AG10803 (cell line): ENCODE measurements around the gene EHBP1L1.
"Not testable (repeated sequence)": the region's sequence is repeated elsewhere in the genome, so short reads cannot be mapped to it uniquely, and the experiment has no call there.

ENCODE experiments used
- DNase-seq: peaks from one replicate; pipeline ENCODE4 v3.0.0; 2010; ENCODE audit warnings: low read depth
- H3K4me3 ChIP-seq: 2 replicates; pipeline ENCODE4 v1.5.1; 2011; ENCODE audit warnings: mild to moderate bottlenecking, low read length, control low read depth
- TF ChIP-seq, protein P1 (sequence below): conservative IDR thresholded peaks from 2 replicates; pipeline ENCODE4 v1.5.1; 2011; ENCODE audit warnings: mild to moderate bottlenecking, low read length, control low read depth, inconsistent platforms

The EHBP1L1 gene

GRCh38 chr11:65636108-65637031 lies 60.5 kb downstream of the EHBP1L1 start:
- DNase-seq, result no peak

DNA sequence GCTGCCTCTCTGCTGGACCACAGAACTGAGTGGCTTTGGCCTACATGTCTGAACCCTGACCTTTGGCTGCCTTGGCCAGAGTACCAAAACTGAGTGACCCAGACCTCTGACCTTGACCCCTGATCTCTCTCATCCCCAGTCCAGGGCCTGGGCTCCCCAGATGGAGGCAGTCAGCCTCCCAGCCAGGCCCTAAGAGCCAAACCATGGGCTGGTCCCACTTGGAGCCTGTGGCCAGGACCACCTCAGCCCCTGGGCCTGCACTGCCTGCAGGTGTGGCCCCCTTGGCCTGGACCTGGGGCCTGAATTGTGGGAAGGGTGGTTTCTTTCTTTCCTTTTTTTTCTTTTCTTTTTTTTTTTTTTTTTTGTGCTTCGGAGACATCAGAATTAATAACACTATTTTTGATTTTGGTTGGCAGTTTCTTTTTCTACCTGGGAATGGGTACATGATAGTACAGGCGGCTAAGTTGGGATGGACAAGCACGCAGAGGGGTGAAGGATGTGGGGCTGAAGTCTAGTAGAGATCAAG lies 61.2 kb downstream of the EHBP1L1 start:
- H3K4me3 ChIP-seq, result no peak overlapping the region
- TF ChIP-seq, protein P1, sequence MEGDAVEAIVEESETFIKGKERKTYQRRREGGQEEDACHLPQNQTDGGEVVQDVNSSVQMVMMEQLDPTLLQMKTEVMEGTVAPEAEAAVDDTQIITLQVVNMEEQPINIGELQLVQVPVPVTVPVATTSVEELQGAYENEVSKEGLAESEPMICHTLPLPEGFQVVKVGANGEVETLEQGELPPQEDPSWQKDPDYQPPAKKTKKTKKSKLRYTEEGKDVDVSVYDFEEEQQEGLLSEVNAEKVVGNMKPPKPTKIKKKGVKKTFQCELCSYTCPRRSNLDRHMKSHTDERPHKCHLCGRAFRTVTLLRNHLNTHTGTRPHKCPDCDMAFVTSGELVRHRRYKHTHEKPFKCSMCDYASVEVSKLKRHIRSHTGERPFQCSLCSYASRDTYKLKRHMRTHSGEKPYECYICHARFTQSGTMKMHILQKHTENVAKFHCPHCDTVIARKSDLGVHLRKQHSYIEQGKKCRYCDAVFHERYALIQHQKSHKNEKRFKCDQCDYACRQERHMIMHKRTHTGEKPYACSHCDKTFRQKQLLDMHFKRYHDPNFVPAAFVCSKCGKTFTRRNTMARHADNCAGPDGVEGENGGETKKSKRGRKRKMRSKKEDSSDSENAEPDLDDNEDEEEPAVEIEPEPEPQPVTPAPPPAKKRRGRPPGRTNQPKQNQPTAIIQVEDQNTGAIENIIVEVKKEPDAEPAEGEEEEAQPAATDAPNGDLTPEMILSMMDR, result no peak
- DNase-seq, result no peak

More at GRCh38 chr11:65636108-65637031, 60.5 kb downstream of the EHBP1L1 start:
- no peak overlapping the region for H3K4me3 ChIP-seq
- TF ChIP-seq, protein P1, result no peak

- DNase-seq, result peak; percentile 80
Measured at GRCh38 chr11:65637794-65638419, 62.1 kb downstream of the EHBP1L1 start, which contains the start of gene SIPA1. Gene SIPA1 (plus strand): TSS chr11:65638101. CDS start chr11:65640922, 2,821 bp downstream.

DNA sequence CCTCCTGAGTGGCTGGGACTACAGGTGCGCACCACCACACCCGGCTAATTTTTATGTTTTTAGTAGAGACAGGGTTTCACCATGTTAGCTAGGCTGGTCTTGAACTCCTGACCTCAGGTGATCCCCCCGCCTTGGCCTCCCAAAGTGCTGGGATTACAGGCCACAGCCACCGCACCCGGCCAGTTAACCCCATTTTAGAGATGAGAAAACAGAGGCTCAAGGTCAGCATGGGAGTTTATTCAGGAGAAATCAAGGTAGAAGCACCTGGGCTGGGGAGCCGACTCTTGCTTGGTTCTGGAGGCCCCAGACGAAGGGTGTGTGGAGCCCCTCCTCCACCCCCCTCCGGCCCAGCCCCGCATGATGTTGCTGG lies 63.4 kb downstream of the EHBP1L1 start:
- not testable (repeated sequence) for H3K4me3 ChIP-seq, DNase-seq

More at GRCh38 chr11:65637794-65638419, 62.1 kb downstream of the EHBP1L1 start, which contains the start of gene SIPA1:
- H3K4me3 ChIP-seq, result peak within 1 kb of the TSS; percentile 79
- TF ChIP-seq, protein P1, result peak; percentile 44

DNA sequence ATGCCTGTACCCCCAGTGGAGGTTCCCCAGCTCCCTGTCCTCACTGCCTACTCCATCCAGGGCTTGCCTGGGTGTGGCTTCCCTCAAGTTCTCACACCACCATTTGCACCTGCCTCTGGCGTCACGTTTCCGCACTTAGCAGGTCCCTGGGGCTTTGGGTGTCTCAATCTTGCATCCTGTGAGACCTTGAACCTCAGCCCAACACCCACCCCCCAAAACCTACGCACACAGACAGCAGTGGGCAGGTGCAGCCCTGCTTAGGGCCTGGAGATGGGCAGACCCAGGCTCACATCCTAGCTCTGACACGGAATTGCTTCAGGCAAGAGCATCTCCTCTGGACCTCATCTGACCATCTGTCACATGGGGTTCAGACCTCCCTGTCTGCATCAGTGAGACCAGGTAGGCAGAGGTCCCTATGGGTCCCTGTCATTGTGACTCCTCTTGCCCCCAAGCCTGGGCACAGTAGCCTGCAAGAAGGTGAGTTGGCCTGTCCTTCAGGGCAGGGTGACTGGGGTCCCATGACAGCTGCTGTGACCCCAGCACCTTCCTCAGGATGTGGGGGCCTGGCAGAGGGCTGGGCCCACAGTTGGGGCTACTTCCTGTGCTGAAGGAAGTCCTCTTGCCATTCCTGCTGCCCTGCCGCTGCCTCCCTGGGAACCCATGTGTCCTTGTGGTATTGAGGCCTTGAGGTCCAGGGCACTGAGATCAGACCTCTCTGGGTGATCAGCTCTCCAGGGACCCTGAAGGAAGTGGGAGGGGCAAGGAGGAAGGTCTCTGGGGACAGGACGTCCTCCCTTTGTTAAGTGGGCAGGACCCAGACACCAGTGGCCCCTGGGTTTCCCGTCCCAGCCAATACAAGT lies 64.0 kb downstream of the EHBP1L1 start:
- TF ChIP-seq, protein P1, result no peak
- H3K4me3 ChIP-seq, result no peak overlapping the region
- no peak for DNase-seq

GRCh38 chr11:65640483-65641296 lies 64.8 kb downstream of the EHBP1L1 start:
- no peak overlapping the region for H3K4me3 ChIP-seq
- TF ChIP-seq, protein P1, result no peak
- no peak for DNase-seq
